Activated T-cell treated with anti-CD3 and anti-CD28 coated beads, Interleukin-2, amount 50 U/mL, for 4 hours (primary cell): ENCODE data around the gene RSPH3. TPM values are rescaled to one million over a fixed set of nuclear protein-coding genes. Genes with fewer than 3 reads are reported as not detected.
"Not testable (repeated sequence)": the region's sequence is repeated elsewhere in the genome, so short reads cannot be mapped to it uniquely, and the experiment has no call there.

Experiments used
- ATAC-seq, 2 donors: fragments of 200-7000 bp; cut with Tn5 transposase; one replicate each; pipeline ENCODE4 v1.10.0; 2021
- DNase-seq: peaks from one replicate; pipeline ENCODE4 v3.0.0-alpha.2; 2020
- H3K27me3 Mint-ChIP-seq: one replicate; pipeline ENCODE4 v1.8.0; 2021; ENCODE audit warnings: low read depth, mixed read lengths
- H3K36me3 Mint-ChIP-seq: one replicate; pipeline ENCODE4 v1.8.0; 2022; ENCODE audit warnings: mixed read lengths; ENCODE audit not compliant: insufficient read depth
- H3K4me1 Mint-ChIP-seq: one replicate; pipeline ENCODE4 v1.8.0; 2021; ENCODE audit warnings: low read depth, mixed read lengths
- H3K4me3 Mint-ChIP-seq: one replicate; pipeline ENCODE4 v1.8.0; 2021; ENCODE audit warnings: mild to moderate bottlenecking, moderate library complexity, mixed read lengths
- H3K9me3 Mint-ChIP-seq: one replicate; pipeline ENCODE4 v1.8.0; 2021; ENCODE audit warnings: mixed read lengths
- total RNA-seq, 3 donors: library from RNA; stranded (reverse); gene quantifications; one replicate each; pipeline ENCODE4 v1.2.1, GENCODE V29; 2021

Gene RSPH3
- total RNA-seq, 3 donors from 2014 or later = 1.6 to 2.1 (median 1.7) TPM

GRCh38 chr6:159037756-159038290 lies 37.8 kb upstream of the RSPH3 start:
- Mint-ChIP-seq H3K27me3 (no peaks in the 10 kb centered on the region), H3K4me3 (peak overlapping the region; percentile 66), H3K4me1 (peaks cover 77% of the 10 kb centered on the region), H3K9me3 (no peaks in the 10 kb centered on the region), H3K36me3 (peaks cover 71% of the 10 kb centered on the region)
- DNase-seq (no peak), ATAC-seq (no peak)

DNA sequence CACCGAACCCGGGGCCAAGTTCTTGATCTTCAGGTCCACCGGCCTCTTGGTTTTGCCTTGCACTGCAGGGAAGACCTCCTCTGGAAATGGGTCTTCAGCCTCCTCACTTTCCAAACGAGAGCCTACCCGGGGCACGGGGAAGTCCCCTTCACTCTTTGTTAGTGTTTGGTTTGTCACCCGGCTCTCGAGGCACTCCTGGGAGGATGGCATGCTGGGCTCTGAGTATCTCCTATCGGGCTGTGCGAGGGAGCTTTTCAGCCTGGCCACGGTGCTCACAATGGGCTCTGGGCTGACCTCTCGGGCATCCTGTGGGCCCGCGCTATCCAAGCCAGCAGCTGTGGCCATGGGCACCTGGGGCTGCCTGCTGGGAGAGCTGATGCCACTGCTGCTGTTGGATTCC lies 36.7 kb upstream of the RSPH3 start:
- no peaks in the 10 kb centered on the region for H3K27me3 Mint-ChIP-seq
- peak in 1 of 2 donors; percentile 12 for ATAC-seq
- DNase-seq = no peak
- peak overlapping the region; percentile 63 for H3K4me3 Mint-ChIP-seq
- H3K36me3 Mint-ChIP-seq = peaks cover 59% of the 10 kb centered on the region
- no peaks in the 10 kb centered on the region for H3K9me3 Mint-ChIP-seq
- peaks cover 69% of the 10 kb centered on the region for H3K4me1 Mint-ChIP-seq

DNA sequence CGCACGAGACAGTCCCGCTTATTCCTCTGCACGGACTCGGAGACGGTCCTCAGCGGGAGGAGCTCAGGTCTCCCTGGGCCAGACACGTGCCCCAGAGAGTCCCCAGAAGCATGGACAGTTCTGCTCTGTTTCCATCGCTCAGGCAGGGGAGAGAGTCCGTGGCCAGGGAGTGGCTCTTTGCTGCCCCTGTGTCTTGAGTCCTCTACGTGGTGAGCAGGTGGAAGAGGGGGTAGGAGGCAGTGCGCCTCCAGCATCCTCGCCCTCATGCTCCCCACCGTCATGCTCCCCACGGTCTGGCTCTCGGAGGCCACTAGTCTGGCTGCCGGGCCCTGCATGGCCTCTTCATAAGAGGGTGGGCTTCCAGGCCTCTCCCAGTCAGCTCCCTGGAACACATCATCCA lies 35.9 kb upstream of the RSPH3 start:
- H3K4me1 Mint-ChIP-seq = peaks cover 63% of the 10 kb centered on the region
- no peaks in the 10 kb centered on the region for H3K9me3 Mint-ChIP-seq
- no peaks in the 10 kb centered on the region for H3K27me3 Mint-ChIP-seq
- DNase-seq (no peak), ATAC-seq (no peak)
- peak overlapping the region; percentile 24 for H3K4me3 Mint-ChIP-seq
- H3K36me3 Mint-ChIP-seq = peaks cover 51% of the 10 kb centered on the region

- ATAC-seq (peak in 1 of 2 donors; percentile 27), DNase-seq (no peak)
- Mint-ChIP-seq H3K27me3 (no peaks in the 10 kb centered on the region), H3K4me3 (no peak overlapping the region), H3K9me3 (no peaks in the 10 kb centered on the region), H3K4me1 (peaks cover 41% of the 10 kb centered on the region), H3K36me3 (peaks cover 28% of the 10 kb centered on the region)
These were observed 33.4 kb upstream of the RSPH3 start for GRCh38 chr6:159033160-159034049.

DNA sequence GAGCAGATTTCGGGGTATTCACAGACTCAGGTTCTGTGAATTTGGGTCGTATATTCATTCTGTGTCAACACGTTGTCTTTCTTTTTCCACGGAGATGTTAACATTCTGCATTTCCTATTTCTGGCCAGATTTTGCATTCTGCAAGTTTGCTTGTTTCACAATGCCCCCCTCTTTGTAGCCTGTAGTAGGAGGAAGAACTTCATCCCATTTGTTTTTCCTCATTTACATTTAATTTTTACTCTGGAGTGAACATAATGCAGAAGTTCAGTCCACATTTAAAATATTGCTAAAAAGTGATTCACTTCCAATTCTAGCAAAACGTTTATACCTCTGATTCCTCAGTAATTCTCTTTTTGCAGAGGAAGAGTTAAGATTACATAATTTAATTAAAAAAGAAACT lies 31.8 kb upstream of the RSPH3 start:
- Mint-ChIP-seq H3K36me3 (peaks cover 19% of the 10 kb centered on the region), H3K27me3 (no peaks in the 10 kb centered on the region), H3K9me3 (no peaks in the 10 kb centered on the region), H3K4me3 (no peak overlapping the region), H3K4me1 (peaks cover 29% of the 10 kb centered on the region)
- no peak for ATAC-seq
- DNase-seq = no peak

DNA sequence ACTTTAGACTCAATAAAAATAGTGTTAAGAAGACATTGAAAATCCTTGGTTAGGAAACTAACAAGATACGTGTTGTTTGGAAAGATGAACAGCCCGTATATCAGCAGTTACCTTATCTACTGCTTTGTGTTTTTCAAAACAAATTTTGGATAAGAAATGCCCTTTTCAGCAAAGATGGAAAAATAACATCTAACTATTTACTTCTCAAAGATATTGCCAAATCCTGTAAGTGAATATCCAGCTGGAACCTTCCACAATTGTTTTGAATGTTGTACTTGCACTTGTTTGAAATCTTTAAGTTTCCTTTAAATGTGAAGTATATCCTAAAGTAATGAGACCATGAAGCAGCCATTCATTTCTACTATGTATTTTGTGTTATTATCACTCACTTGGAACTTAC lies 30.2 kb upstream of the RSPH3 start:
- Mint-ChIP-seq H3K4me1 (peaks cover 14% of the 10 kb centered on the region), H3K4me3 (no peak overlapping the region), H3K9me3 (peaks cover 8% of the 10 kb centered on the region), H3K27me3 (no peaks in the 10 kb centered on the region), H3K36me3 (peaks cover 13% of the 10 kb centered on the region)
- no peak for DNase-seq
- no peak for ATAC-seq

GRCh38 chr6:159025224-159025623 lies 25.2 kb upstream of the RSPH3 start:
- H3K27me3 Mint-ChIP-seq, ATAC-seq, DNase-seq, H3K4me3 Mint-ChIP-seq: not testable (repeated sequence)
- H3K4me1 Mint-ChIP-seq = peaks cover 10% of the 10 kb centered on the region
- peaks cover 18% of the 10 kb centered on the region for H3K36me3 Mint-ChIP-seq
- peaks cover 19% of the 10 kb centered on the region for H3K9me3 Mint-ChIP-seq

DNA sequence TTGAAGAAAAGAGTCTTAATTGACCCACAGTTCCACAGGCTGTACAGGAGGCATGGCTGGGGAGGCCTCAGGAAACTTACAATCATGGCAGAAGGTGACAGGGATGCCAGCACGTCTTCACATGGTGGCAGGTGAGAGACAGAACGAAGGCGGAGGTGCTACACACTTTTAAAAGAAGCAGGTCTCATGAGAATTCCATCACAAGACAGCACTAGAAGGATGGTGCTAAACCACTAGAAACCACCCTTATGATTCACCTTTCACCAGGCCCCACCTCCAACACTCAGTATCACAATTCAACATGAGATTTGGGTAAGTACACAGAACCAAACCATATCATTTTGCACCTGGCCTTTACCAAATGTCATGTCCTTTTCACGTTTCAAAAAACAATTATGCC lies 23.9 kb upstream of the RSPH3 start:
- Mint-ChIP-seq H3K36me3 (peaks cover 18% of the 10 kb centered on the region), H3K4me3 (no peak overlapping the region), H3K27me3 (no peaks in the 10 kb centered on the region), H3K4me1 (peaks cover 19% of the 10 kb centered on the region), H3K9me3 (peaks cover 19% of the 10 kb centered on the region)
- ATAC-seq (peak; percentile 97 to 99), DNase-seq (no peak)

- Mint-ChIP-seq H3K4me3 (no peak overlapping the region), H3K27me3 (no peaks in the 10 kb centered on the region), H3K36me3 (peaks cover 12% of the 10 kb centered on the region), H3K9me3 (peaks cover 10% of the 10 kb centered on the region), H3K4me1 (peaks cover 42% of the 10 kb centered on the region)
- ATAC-seq = no peak
- DNase-seq = no peak
These were observed 20.0 kb upstream of the RSPH3 start for GRCh38 chr6:159020011-159020410.

- Mint-ChIP-seq H3K4me1 (peaks cover 54% of the 10 kb centered on the region), H3K36me3 (peaks cover 3% of the 10 kb centered on the region), H3K4me3 (peak overlapping the region; percentile 51)
These were observed 18.0 kb upstream of the RSPH3 start for GRCh38 chr6:159017757-159018559.

GRCh38 chr6:159014406-159014805 lies 14.4 kb upstream of the RSPH3 start:
- Mint-ChIP-seq H3K4me3 (no peak overlapping the region), H3K27me3 (no peaks in the 10 kb centered on the region), H3K36me3 (peaks cover 3% of the 10 kb centered on the region), H3K9me3 (no peaks in the 10 kb centered on the region), H3K4me1 (peaks cover 70% of the 10 kb centered on the region)
- DNase-seq = no peak
- ATAC-seq = no peak

More at GRCh38 chr6:159017757-159018559, 18.0 kb upstream of the RSPH3 start:
- ATAC-seq (peak; percentile 89 to 91), DNase-seq (no peak)
- Mint-ChIP-seq H3K27me3 (no peaks in the 10 kb centered on the region), H3K9me3 (no peaks in the 10 kb centered on the region)

GRCh38 chr6:159013229-159013628 lies 13.2 kb upstream of the RSPH3 start:
- Mint-ChIP-seq H3K9me3 (no peaks in the 10 kb centered on the region), H3K4me3 (no peak overlapping the region), H3K36me3 (no peaks in the 10 kb centered on the region), H3K27me3 (no peaks in the 10 kb centered on the region), H3K4me1 (peaks cover 67% of the 10 kb centered on the region)
- ATAC-seq (no peak), DNase-seq (no peak)

DNA sequence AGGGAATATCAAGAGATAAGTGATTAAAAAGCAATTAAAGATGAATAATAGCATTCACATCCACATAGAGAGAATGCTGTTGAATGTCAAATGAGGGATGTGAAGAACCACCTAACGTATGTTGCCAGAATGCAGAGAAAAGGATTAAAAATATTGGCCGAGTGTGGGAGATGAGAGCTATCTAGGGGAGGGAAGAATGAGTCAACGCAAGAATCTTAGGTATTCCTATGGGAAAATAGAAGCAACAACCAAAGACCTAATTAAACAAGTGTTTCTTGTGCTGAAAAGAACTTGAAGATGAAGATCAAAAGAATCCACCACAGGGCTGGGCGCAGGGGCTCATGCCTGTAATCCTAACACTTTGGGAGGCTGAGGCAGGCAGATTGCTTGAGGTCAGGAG lies 12.2 kb upstream of the RSPH3 start:
- peaks cover 63% of the 10 kb centered on the region for H3K4me1 Mint-ChIP-seq
- no peak overlapping the region for H3K4me3 Mint-ChIP-seq
- DNase-seq (no peak), ATAC-seq (no peak)
- H3K36me3 Mint-ChIP-seq = no peaks in the 10 kb centered on the region
- no peaks in the 10 kb centered on the region for H3K27me3 Mint-ChIP-seq
- H3K9me3 Mint-ChIP-seq = no peaks in the 10 kb centered on the region

DNA sequence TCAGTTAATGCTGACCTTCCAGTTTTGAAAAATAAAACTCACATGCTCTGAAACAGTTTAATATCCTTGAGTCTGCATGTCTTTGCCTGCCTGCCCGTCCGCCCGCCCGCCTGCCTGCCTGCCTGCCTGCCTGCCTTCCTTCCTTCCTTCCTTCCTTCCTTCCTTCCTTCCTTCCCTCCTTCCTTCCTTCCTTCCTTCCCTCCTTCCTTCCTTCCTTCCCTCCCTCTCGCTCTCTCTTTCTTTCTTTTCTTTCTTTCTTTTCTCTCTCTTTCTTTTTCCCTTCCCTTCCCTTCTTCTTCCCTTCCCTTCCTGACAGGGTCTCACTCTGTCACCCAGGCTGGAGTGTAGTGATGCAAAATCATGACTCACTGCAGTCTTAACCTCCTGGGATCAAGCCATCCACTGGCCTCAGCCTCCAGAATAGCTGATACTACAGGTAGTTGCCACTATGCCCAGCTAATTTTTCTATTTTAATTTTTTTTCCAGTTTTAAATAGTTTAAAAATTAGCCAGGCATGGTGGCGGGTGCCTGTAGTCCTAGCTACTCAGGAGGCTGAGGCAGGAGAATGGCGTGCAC lies 10.1 kb upstream of the RSPH3 start:
- H3K9me3 Mint-ChIP-seq, H3K27me3 Mint-ChIP-seq, ATAC-seq, H3K36me3 Mint-ChIP-seq, DNase-seq, H3K4me3 Mint-ChIP-seq: not testable (repeated sequence)
- peaks cover 54% of the 10 kb centered on the region for H3K4me1 Mint-ChIP-seq
